Breast epithelium (tissue), 4 donors: ENCODE data around the gene CNOT11. TPM values are rescaled to one million over a fixed set of nuclear protein-coding genes. Genes with fewer than 3 reads are reported as not detected.

ENCODE experiments used
- DNase-seq, 2 donors: peaks; one replicate each; pipeline ENCODE4 v3.0.0-alpha.2; 2019; ENCODE audit warnings: low spot score in 2 of 2
- H3K27ac ChIP-seq, 2 donors: fragments of 200-600 bp; sonication (generic) in 1 of 2; one replicate each; pipeline ENCODE4 v1.5.1; 2016 to 2019; ENCODE audit warnings: mild to moderate bottlenecking in 1 of 2
- H3K27me3 ChIP-seq, 2 donors: fragments of 200-600 bp; sonication (generic) in 1 of 2; one replicate each; pipeline versions ENCODE4 v1.5.1 to v1.6.0; 2017 to 2019; ENCODE audit warnings: control low read depth in 1 of 2, mild to moderate bottlenecking in 1 of 2
- H3K36me3 ChIP-seq: fragments of 200-600 bp; one replicate; pipeline ENCODE4 v1.5.1; 2019
- H3K4me1 ChIP-seq, 2 donors: fragments of 200-600 bp; sonication (generic); one replicate each; pipeline ENCODE4 v1.5.1; 2016 to 2019; ENCODE audit warnings: control low read depth in 1 of 2
- H3K4me3 ChIP-seq, 3 donors: fragments of 200-600 bp; sonication (generic); 1 replicate in 2 of 3; 2 replicates in 1 of 3; pipeline ENCODE4 v1.5.1; 2016 to 2019; ENCODE audit warnings: mild to moderate bottlenecking in 3 of 3, moderate library complexity in 2 of 3
- H3K9me3 ChIP-seq, 2 donors: fragments of 200-600 bp; sonication (generic) in 1 of 2; one replicate each; pipeline ENCODE4 v1.5.1; 2016 to 2019; ENCODE audit warnings: control low read depth in 1 of 2
- POLR2A ChIP-seq: fragments of 450-650 bp; IDR thresholded peaks from one replicate; pipeline ENCODE4 v1.6.1; 2016; ENCODE audit warnings: antibody characterized with exemption, mild to moderate bottlenecking, moderate library complexity
- POLR2AphosphoS5 ChIP-seq, 3 donors: sonication (generic); formaldehyde crosslinking; IDR thresholded peaks; one replicate each; pipeline ENCODE4 v1.6.1; 2017; ENCODE audit warnings: antibody characterized with exemption in 3 of 3
- intact Hi-C: fragments of 100-400 bp; cut with DNase I; formaldehyde crosslinking; loops from one replicate; pipeline ENCODE4 v1.15.1; 2023; ENCODE audit warnings: low total_unique reads
- total RNA-seq, 3 donors: library from RNA; depleted of rRNA; stranded (reverse); fragments of >200 nt; gene quantifications; one replicate each; pipeline ENCODE4 v1.1.0, GENCODE V29; 2016
- TF ChIP-seq, protein P1 (sequence below), 3 donors: fragments of 450-650 bp; IDR thresholded peaks; one replicate each; pipeline ENCODE4 v1.5.1; 2016 to 2017; ENCODE audit warnings: antibody characterized with exemption in 3 of 3, mild to moderate bottlenecking in 3 of 3, moderate library complexity in 3 of 3

The CNOT11 gene
- total RNA-seq, 3 donors from 2014 or later, result 19.2 to 33.1 (median 23.9) TPM

DNA sequence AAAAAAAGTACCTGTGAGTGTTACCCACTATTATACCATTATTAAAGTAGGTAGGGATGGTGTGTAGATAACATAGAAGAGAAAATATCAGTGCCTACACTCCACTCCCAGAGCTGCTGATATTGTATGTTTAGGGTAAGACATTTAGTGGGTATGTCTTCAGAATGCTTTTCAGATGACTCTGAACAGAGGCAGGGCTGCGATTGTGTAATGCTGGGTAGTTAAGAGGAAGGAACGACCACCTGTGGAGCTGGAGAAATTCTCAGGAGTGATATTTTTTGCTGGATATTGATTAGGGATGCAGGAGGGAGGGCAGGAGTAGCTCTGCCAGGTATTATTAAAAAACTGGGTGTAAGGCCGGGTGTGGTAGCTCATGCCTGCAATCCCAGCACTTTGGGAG lies 2.8 kb downstream of the CNOT11 start:
- Histone ChIP-seq H3K4me1 (peaks cover 3 to 5% of the 10 kb centered on the region in 2 donors), H3K27ac (no peak overlapping the region), H3K27me3 (no peaks in the 10 kb centered on the region), H3K9me3 (no peaks in the 10 kb centered on the region), H3K36me3 (no peaks in the 10 kb centered on the region), H3K4me3 (no peak overlapping the region)
- no peak for DNase-seq
- intact Hi-C loops, result no loop called here
- TF ChIP-seq POLR2AphosphoS5 (IDR thresholded peaks at IDR 0.05) (no peak), POLR2A (no peak)
- TF ChIP-seq, protein P1, sequence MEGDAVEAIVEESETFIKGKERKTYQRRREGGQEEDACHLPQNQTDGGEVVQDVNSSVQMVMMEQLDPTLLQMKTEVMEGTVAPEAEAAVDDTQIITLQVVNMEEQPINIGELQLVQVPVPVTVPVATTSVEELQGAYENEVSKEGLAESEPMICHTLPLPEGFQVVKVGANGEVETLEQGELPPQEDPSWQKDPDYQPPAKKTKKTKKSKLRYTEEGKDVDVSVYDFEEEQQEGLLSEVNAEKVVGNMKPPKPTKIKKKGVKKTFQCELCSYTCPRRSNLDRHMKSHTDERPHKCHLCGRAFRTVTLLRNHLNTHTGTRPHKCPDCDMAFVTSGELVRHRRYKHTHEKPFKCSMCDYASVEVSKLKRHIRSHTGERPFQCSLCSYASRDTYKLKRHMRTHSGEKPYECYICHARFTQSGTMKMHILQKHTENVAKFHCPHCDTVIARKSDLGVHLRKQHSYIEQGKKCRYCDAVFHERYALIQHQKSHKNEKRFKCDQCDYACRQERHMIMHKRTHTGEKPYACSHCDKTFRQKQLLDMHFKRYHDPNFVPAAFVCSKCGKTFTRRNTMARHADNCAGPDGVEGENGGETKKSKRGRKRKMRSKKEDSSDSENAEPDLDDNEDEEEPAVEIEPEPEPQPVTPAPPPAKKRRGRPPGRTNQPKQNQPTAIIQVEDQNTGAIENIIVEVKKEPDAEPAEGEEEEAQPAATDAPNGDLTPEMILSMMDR (IDR thresholded peaks at IDR 0.05), result no peak

DNA sequence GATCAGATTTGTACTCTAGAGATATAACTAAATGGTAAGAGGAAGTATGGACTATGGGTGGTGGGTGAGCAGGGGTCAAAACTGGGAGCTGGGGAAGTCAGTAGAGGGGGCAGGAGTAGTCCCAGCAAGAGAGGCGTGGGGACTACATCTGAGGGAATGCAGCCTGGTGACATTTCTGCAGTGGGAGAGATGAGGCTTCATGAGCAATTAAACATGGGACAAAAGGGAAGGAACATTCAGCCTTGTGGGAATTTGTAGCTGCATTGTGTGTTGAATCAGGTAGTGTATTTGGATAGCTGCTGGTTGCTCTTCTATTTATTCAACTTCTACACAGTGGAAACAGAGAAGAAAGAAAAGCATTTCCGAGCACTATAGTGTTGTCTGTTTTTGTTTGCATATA lies 3.6 kb downstream of the CNOT11 start:
- Histone ChIP-seq H3K27ac (no peak overlapping the region), H3K36me3 (peaks cover 3% of the 10 kb centered on the region), H3K27me3 (no peaks in the 10 kb centered on the region), H3K4me3 (no peak overlapping the region), H3K9me3 (no peaks in the 10 kb centered on the region), H3K4me1 (peaks cover 3 to 5% of the 10 kb centered on the region in 2 donors)
- TF ChIP-seq POLR2AphosphoS5 (IDR thresholded peaks at IDR 0.05), result no peak
- no peak for TF ChIP-seq POLR2A
- TF ChIP-seq, protein P1 (IDR thresholded peaks at IDR 0.05), result no peak
- no peak for DNase-seq
- intact Hi-C loops, result no loop called here

DNA sequence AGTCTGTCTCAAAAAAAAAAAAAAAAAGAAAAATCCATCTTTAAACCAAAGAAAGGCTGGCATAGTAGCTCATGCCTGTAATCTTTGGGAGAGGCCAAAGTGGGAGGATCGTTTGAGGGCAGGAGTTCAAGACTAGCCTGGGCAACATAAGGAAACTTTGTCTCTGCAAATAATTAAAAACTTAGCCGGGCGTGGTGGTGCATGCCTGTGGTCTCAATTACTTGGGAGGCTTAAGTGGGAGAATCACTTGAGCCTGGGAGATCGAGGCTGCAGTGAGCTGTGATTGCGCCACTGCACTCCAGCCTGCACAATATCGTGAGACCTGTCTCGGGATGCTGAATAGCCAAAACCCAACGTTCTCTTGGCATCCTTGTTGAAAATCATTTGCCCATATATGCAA lies 6.1 kb downstream of the CNOT11 start:
- no peak for DNase-seq
- intact Hi-C loops, result no loop called here
- TF ChIP-seq POLR2AphosphoS5 (IDR thresholded peaks at IDR 0.05), result no peak
- TF ChIP-seq, protein P1 (IDR thresholded peaks at IDR 0.05), result no peak
- no peak for TF ChIP-seq POLR2A
- no peak overlapping the region for H3K4me3 ChIP-seq
- H3K4me1 ChIP-seq, result peaks cover 2 to 3% of the 10 kb centered on the region in 2 donors
- H3K27ac ChIP-seq, result no peak overlapping the region
- H3K27me3 ChIP-seq, result no peaks in the 10 kb centered on the region
- H3K9me3 ChIP-seq, result no peaks in the 10 kb centered on the region
- H3K36me3 ChIP-seq, result peaks cover 4% of the 10 kb centered on the region

DNA sequence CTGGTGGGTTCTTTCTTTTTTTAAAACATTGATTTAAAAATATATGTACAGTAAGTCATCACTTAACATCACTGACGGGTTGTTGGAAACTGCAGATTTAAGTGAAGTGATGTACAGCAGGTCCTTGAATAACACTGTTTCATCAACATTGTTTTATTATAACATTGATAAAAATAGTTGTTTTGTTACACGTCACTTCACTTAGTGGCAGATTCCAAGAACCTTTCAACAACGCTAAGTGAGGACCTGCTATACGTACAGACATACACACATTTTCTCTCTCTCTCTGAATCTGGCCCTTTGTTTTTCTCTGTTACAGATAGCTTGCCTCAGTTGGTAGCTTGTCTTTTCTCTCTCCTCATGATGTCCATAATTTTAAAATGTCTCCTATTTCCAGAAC lies 9.5 kb downstream of the CNOT11 start:
- H3K27ac ChIP-seq, result no peak overlapping the region
- intact Hi-C loops, result no loop called here
- no peak overlapping the region for H3K4me3 ChIP-seq
- H3K9me3 ChIP-seq, result no peaks in the 10 kb centered on the region
- peaks cover 4% of the 10 kb centered on the region for H3K36me3 ChIP-seq
- no peaks in the 10 kb centered on the region for H3K4me1 ChIP-seq
- DNase-seq, result no peak
- TF ChIP-seq, protein P1 (IDR thresholded peaks at IDR 0.05), result no peak
- TF ChIP-seq POLR2A (no peak), POLR2AphosphoS5 (IDR thresholded peaks at IDR 0.05) (no peak)
- no peaks in the 10 kb centered on the region for H3K27me3 ChIP-seq

DNA sequence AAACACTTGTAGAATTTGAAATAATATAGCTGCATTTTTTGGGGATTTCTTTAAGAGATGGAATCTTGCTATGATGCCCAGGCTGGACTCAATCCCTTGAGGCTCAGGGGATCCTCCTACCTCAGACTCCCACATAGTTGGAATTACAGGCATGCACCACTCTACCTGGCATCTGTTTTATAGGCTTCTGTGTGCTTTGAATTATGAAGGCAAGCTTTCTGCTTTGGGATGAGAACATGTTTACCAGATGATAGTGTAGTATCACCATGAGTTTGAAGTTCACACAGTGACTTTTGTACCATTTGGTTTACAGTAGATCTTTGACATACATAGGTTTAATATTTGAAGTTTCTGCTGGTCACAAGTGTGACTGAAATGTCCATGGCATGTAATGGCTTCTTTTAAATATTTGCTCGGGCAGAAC lies 10.7 kb downstream of the CNOT11 start:
- no peak for DNase-seq
- no peaks in the 10 kb centered on the region for H3K4me1 ChIP-seq
- no peak for TF ChIP-seq POLR2AphosphoS5 (IDR thresholded peaks at IDR 0.05)
- TF ChIP-seq, protein P1 (IDR thresholded peaks at IDR 0.05), result no peak
- no peak for TF ChIP-seq POLR2A
- H3K36me3 ChIP-seq, result peaks cover 4% of the 10 kb centered on the region
- no peak overlapping the region for H3K27ac ChIP-seq
- intact Hi-C loops, result no loop called here
- H3K4me3 ChIP-seq, result no peak overlapping the region
- H3K27me3 ChIP-seq, result no peaks in the 10 kb centered on the region
- no peaks in the 10 kb centered on the region for H3K9me3 ChIP-seq
